ENCODE data around the gene CCDC157. TPM values are rescaled to one million over a fixed set of nuclear protein-coding genes. Genes with fewer than 3 reads are reported as not detected.
A peak's percentile ranks its signal among the peaks of the same experiment; 100 is the strongest.

CCDC157 gene
- total RNA-seq, 2 donors from 2014 or later: 3.1 to 10.5 TPM

GRCh38 chr22:30393885-30394284 is 37.1 kb downstream of the CCDC157 start:
- TF ChIP-seq POLR2A (IDR thresholded peaks at IDR 0.05) (no peak), CTCF (IDR thresholded peaks at IDR 0.05) (no peak)
- Histone ChIP-seq H3K4me1 (peaks cover 23% of the 10 kb centered on the region), H3K9me3 (no peaks in the 10 kb centered on the region), H3K36me3 (replicated peaks in 1 of 2; ENCODE audit: insufficient read depth in 1 of 2, low read depth in 2 of 2) (no peaks in the 10 kb centered on the region), H3K4me3 (no peak overlapping the region), H3K27me3 (no peaks in the 10 kb centered on the region), H3K27ac (no peak overlapping the region)
- intact Hi-C loops (cut with DNase I): loop anchor here (5.0 kb wide), 1 partner anchor 88 kb away; no protein-coding TSS in a partner anchor
- ATAC-seq (no peak), DNase-seq (no peak)
- 74 to 82% methylated on average over 3 of the region's 3 CpGs for WGBS, 2 donors

- TF ChIP-seq CTCF (IDR thresholded peaks at IDR 0.05) (no peak), POLR2A (IDR thresholded peaks at IDR 0.05) (peak; percentile 39 to 56 (median 54))
- Histone ChIP-seq H3K36me3 (replicated peaks in 1 of 2; ENCODE audit: insufficient read depth in 1 of 2, low read depth in 2 of 2) (no peaks in the 10 kb centered on the region), H3K4me1 (peaks cover 23% of the 10 kb centered on the region), H3K9me3 (no peaks in the 10 kb centered on the region), H3K4me3 (peak within 1 kb of the TSS in 1 of 2 donors; percentile 61), H3K27ac (peak within 1 kb of the TSS; percentile 36 to 61 (median 58)), H3K27me3 (no peaks in the 10 kb centered on the region)
- ATAC-seq (peak; percentile 81), DNase-seq (peak; percentile 62 to 75 (median 69))
- WGBS, 2 donors: 0% methylated on average over 24 to 54 of the region's 56 CpGs
- intact Hi-C loops (cut with DNase I): no loop called here
These were observed 40.3 kb downstream of the CCDC157 start, which contains the start of gene SEC14L2 for GRCh38 chr22:30396871-30397655. TSS of gene SEC14L2 (plus strand) at chr22:30397018. CDS start at chr22:30397117, 99 bp downstream.

GRCh38 chr22:30397656-30398635 is 41.1 kb downstream of the CCDC157 start:
- peak; percentile 2 for ATAC-seq
- Histone ChIP-seq H3K9me3 (no peaks in the 10 kb centered on the region), H3K4me1 (peaks cover 23% of the 10 kb centered on the region), H3K36me3 (replicated peaks in 1 of 2; ENCODE audit: insufficient read depth in 1 of 2, low read depth in 2 of 2) (no peaks in the 10 kb centered on the region), H3K4me3 (peak overlapping the region in 1 of 2 donors; percentile 61), H3K27ac (peak overlapping the region in 2 of 4 donors; percentile 56 to 61), H3K27me3 (no peaks in the 10 kb centered on the region)
- TF ChIP-seq POLR2A (IDR thresholded peaks at IDR 0.05): no peak
- no peak for TF ChIP-seq CTCF (IDR thresholded peaks at IDR 0.05)
- DNase-seq: peak in 1 of 4 donors; percentile 23
- WGBS, 2 donors: 21 to 35% methylated on average over 5 to 11 of the region's 11 CpGs
- intact Hi-C loops (cut with DNase I): no loop called here

GRCh38 chr22:30398685-30399680 is 42.2 kb downstream of the CCDC157 start:
- H3K27ac ChIP-seq: no peak overlapping the region
- no peaks in the 10 kb centered on the region for H3K9me3 ChIP-seq
- H3K36me3 ChIP-seq (replicated peaks in 1 of 2; ENCODE audit: insufficient read depth in 1 of 2, low read depth in 2 of 2): no peaks in the 10 kb centered on the region
- H3K4me1 ChIP-seq: peaks cover 23% of the 10 kb centered on the region
- no peaks in the 10 kb centered on the region for H3K27me3 ChIP-seq
- 59 to 69% methylated on average over 22 to 25 of the region's 25 CpGs for WGBS, 2 donors
- ATAC-seq (no peak), DNase-seq (no peak)
- H3K4me3 ChIP-seq: no peak overlapping the region
- intact Hi-C loops (cut with DNase I): no loop called here
- TF ChIP-seq POLR2A (IDR thresholded peaks at IDR 0.05): no peak
- TF ChIP-seq CTCF (IDR thresholded peaks at IDR 0.05): no peak
